GM20431 (cell line): ENCODE measurements around the gene ACADVL.

ENCODE experiments used
- in situ Hi-C: fragments of 300-500 bp; cut with MseI, MboI; formaldehyde crosslinking; loops from one replicate; pipeline ENCODE4 v1.15.0; 2020; ENCODE audit warnings: low sequenced_read_pairs; ENCODE audit not compliant: unreplicated experiment

ACADVL gene

GRCh38 chr17:7215652-7216180 lies 4.0 kb upstream of the ACADVL start:
- in situ Hi-C loops, result no loop called here

DNA sequence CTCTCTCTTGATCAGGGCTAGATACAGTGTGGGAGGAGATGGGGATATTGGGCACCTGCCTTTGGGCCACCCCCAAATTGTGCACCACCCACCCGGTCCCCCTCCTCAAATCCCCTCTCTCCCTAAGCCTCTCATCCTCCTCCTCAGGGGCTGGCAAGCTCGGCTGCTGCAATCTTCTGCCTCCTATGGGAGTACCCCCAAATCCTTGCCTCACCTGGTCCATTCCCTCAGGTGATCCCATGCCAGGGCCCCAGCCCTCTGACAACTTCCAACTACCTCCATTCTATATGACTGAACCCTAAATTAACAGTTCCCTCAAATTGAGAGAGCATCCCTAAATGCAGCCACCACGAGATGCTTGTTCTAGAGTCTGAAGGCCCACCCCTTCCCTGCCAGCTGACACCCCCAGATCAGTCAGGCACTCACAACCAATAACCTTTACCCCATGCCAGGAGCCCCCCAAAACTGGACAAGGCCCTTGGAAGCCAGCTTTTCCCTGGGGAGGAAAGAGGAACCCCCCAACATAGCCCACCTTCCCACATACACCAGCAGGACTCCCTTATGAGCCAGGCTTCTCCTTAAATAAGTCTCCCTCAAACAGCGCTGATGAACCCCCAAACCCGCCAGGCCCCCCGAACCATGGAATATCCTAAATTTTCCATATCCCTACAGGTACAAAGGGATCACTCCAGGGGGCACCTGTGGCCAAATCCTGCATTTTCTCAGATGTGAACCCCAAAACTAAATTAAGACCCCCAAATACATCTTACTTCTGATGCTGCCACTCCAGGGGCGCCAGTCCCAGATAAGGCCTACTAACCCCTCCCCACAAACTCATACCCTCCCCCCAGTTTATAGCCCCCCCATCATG lies 3.3 kb upstream of the ACADVL start:
- in situ Hi-C loops, result no loop called here

GRCh38 chr17:7217113-7217987 lies 2.4 kb upstream of the ACADVL start:
- in situ Hi-C loops, result no loop called here

DNA sequence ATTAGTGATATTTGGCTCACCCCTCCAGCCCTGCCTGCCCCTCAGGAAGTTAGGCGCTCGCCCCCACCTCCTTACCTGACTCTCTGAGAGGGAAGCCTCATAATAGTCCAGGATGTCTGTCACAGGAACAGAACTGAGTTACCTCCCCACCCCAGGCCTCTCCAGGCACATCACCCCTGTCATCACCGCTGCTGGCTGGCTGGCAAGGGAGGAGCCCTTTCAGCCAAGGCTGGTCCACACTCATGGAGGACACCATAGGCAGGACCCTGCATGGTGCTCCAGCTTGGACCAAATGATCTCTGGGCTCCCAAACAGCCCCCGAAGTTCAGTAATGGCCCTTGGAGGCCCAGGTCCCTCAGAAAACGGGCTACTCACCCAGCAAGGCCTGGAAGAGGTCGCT lies 1.6 kb upstream of the ACADVL start:
- in situ Hi-C loops, result no loop called here

- in situ Hi-C loops, result no loop called here
These were observed 980 bp upstream of the ACADVL start for GRCh38 chr17:7218758-7219157.

GRCh38 chr17:7219229-7219811 lies 418 bp upstream of the ACADVL start:
- in situ Hi-C loops, result no loop called here

- in situ Hi-C loops, result no loop called here
These were observed 997 bp downstream of the ACADVL start for GRCh38 chr17:7220593-7221277.

DNA sequence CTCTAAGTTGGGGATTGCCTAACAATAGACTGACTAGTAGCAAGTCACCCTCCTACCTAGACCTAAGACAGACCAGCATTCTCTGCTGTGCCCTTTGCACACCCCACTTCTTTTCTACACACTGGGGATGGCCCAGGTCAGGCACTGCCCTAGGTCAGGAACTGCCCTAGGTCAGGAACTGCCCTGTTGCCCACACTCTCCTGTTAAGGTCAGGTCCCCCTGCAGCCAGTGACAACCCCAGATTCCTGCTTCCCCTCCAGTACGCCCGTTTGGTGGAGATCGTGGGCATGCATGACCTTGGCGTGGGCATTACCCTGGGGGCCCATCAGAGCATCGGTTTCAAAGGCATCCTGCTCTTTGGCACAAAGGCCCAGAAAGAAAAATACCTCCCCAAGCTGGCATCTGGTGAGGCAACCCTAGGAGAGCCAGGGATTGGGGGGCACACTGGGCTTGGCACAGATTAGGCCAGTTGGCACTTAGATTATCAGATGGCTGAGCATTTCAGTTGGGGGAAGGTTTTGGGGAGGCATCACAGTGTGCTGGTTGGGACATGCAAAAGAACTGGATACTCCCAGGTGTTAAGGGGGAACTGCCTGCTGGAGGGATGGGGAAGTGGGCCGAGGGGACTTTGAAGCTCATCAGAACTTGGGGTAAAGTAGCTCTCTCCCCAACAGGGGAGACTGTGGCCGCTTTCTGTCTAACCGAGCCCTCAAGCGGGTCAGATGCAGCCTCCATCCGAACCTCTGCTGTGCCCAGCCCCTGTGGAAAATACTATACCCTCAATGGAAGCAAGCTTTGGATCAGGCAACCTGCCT lies 1.7 kb downstream of the ACADVL start:
- in situ Hi-C loops, result no loop called here

DNA sequence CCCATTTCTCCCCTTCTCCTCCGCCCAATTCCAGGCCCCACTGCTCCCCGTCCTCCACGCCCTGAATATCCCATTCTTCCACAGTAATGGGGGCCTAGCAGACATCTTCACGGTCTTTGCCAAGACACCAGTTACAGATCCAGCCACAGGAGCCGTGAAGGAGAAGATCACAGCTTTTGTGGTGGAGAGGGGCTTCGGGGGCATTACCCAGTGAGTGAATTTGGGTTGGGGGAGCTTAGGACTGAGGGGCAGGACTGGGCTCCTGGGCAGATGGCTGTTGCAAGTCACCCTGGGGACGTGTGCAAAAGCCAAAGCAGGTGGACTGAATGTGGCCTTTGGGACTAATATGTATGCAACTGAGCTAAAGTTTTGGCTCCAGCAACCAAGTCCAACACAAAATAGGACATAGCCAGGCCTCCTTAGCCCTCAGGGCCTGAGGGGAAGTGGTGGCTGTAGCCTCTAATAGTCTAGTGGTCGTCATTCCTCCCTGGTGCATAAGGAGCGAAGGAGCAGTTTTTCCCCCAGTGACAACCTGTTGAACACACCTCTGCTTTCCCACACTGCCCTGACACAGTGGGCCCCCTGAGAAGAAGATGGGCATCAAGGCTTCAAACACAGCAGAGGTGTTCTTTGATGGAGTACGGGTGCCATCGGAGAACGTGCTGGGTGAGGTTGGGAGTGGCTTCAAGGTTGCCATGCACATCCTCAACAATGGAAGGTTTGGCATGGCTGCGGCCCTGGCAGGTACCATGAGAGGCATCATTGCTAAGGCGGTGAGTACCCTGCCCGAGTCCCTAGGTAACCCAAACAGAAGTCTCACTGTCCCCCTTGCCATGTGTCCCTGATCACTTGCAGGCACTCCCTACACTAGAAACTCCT lies 2.6 kb downstream of the ACADVL start:
- in situ Hi-C loops, result no loop called here

DNA sequence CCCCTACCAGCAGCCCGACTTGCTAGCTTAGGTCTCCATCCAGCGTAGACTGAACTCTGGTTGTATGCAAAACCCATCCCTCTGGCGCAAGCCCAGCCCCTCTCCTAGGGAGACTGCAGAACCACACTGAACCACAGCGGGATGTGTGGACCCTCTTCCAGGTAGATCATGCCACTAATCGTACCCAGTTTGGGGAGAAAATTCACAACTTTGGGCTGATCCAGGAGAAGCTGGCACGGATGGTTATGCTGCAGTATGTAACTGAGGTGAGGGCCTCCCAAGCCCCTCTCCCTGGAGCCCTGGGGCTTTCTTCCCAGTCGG lies 3.2 kb downstream of the ACADVL start:
- in situ Hi-C loops, result no loop called here

DNA sequence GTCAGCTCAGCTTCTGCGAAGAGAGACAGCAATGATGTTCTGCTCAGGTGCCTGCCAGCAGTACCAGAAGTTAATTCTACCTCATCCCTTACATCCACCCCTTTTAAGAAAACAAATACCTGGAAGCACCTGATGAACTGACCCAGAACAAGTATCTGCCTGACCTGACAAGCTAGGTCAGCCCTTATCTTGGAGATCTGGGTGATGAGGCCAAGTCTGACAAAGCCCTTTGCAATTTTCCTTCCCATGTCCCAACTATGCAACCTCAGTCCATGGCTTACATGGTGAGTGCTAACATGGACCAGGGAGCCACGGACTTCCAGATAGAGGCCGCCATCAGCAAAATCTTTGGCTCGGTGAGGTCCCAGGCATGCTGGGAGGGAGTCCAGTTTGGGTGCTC lies 3.6 kb downstream of the ACADVL start:
- in situ Hi-C loops, result no loop called here

- in situ Hi-C loops, result no loop called here
These were observed 4.4 kb downstream of the ACADVL start for GRCh38 chr17:7224110-7224509.

- in situ Hi-C loops, result no loop called here
These were observed 4.9 kb downstream of the ACADVL start for GRCh38 chr17:7224661-7225111.

DNA sequence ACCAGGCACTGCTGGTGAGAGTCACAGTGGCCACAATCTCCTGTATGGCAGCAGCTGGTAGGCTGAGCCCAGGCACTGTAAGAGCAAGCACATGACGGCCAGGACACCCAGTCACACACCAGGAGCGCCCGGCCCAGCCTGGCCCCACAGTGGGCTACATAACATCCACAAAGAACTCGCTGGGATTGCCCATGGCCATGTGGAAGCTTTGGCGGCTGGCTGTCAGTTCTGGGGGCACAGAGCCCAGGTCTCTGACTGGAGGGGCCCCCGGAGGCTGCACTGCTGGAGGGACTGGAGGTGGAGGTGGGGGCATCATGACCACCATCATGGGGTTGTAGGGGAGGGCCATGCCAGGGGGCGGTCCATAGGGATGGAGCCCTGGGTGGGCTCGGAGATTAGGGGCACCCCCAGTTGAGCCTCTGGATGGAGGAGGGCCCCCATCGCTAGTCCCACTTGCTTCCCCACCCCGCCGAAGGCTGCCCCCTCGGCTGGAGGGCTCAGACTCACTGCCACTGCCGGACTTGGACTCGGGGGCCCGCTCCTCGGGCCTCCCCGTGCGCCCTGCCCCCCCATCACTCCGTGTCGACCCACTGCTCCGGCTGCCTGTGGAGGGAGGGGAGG lies 6.1 kb downstream of the ACADVL start:
- in situ Hi-C loops, result no loop called here

GRCh38 chr17:7226721-7227710 lies 7.3 kb downstream of the ACADVL start:
- in situ Hi-C loops, result no loop called here

GRCh38 chr17:7228920-7229319 lies 9.2 kb downstream of the ACADVL start:
- in situ Hi-C loops, result no loop called here

DNA sequence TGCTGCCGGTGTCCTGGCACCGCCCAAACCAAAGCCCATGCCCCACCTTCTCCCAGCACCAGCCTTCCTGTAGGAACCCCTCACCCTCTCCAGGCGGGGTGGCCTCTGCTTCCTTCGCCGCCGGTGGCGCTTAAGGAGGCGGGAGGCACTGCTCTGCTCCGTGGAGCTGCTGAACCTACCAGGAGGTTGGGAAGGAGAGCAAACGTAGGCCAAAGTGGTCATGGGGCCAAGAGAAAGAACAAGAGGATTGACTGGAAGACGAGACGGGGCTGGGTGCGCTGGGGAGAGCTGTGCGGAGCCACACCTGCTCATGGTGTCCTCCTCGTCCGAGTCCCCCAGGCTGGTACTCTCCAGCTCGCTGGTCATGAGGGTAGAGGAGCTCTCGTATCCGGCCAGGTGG lies 9.8 kb downstream of the ACADVL start:
- in situ Hi-C loops, result no loop called here
